ELF-1 (cell line): ENCODE measurements around the gene GALNT4.

Experiments used
- DNase-seq: peaks from one replicate; pipeline ENCODE4 v3.0.0-alpha.2; 2016; ENCODE audit warnings: low read depth, low spot score

GALNT4 gene

GRCh38 chr12:89524541-89525304, at the start of gene GALNT4:
Gene GALNT4 (minus strand): TSS chr12:89524796. CDS start chr12:89524549, 247 bp downstream.
- peak; percentile 89 for DNase-seq

GRCh38 chr12:89573051-89573810, 48.6 kb upstream of the GALNT4 start:
- no peak for DNase-seq

DNA sequence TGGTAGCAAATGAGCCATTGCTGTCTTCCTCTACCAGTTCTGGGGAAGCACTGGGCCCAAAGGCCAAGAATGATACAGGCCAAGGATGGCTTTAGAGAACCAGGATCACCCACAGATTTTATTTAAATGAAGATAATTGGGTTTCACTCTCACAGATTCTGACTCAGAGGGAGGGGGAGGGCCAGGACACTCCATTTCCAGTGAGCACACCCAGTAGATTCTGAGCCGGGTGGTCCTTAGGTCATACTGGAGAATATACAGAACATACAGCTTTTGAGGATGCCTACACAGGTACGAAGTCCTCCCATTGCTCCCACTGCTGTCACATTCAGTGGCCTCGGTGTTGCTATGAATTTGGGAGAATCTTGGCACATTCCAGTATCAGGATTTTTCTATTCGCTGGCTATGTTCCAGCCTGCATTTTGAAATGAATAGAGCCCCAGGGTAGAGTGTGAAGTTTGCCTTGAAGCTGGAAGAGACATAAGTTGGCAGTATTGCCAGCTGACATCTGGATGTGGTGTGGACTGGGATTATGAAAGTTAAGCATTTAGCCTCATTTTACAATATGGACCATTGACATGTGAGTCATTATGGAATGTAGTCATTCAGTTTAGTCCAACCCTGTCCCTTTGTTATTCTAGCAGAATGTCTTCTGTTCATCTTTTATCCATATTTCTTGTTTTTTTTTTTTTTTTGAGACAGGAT, 47.0 kb upstream of the GALNT4 start:
- DNase-seq = no peak

GRCh38 chr12:89568484-89568883, 43.9 kb upstream of the GALNT4 start:
- DNase-seq = no peak

DNA sequence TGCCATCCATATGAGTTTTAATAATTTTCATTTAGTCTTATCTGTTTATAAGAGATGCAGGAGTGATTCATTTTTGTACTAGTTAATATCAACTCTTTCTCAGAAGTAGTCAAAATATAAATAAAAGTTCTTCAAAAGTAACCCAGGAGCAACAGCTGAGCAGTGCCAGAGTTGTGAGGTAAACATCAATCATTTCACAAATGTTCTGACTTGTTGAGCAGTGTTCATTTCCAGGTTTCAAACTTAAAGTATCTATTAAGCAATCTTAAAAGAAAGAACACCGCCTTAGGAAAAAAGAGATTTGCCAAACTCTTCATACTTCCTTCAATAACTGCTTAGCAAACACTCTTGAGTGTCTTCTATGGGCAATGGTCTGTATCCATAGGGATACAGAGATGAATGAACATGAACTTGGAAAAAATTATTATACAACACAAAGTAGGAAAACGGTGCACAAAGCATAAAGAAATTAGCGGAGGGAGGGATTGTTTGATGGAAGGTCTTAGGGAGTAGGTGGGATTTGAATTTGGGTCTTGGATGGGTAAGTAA, 43.2 kb upstream of the GALNT4 start:
- no peak for DNase-seq

GRCh38 chr12:89566615-89567014, 42.0 kb upstream of the GALNT4 start:
- DNase-seq = peak; percentile 73

DNA sequence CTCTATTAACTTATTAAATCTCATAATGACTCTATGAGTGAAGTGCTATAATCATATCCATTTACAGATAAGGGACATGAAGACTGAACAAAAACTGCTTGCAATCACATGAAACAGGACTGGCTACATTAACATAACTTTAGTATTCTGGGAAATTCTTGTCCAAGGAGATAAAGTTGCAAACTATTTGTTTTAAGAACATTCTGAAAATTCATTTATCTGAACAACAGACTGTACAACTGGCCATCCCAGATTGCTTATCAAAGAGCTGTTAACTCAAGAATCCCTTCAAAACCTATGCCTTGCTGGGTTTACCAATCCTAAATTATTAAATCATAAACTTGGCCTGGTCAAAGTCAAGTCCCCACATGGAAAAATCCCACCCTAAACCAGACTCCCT, 40.4 kb upstream of the GALNT4 start:
- no peak for DNase-seq

DNA sequence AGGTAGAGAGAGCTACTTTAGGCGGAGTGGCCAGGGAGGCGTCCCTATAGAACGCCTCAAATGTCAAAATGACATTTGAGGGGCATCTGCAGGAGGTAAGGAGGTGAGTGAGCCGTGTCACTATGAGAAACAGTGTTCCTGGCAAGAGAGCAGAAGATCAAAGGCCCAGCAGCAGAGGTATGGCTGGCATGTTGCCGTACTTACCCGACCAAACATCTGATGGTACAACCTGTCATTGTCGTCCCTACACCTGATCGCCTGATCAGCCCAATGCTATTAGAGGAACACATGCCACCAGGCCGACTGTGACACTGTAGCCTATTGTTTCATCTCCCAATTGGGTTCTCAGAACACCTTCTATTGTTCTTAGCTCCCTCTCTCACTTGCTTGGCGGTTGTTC, 35.2 kb upstream of the GALNT4 start:
- no peak for DNase-seq

GRCh38 chr12:89556976-89557375, 32.4 kb upstream of the GALNT4 start:
- DNase-seq = no peak

DNA sequence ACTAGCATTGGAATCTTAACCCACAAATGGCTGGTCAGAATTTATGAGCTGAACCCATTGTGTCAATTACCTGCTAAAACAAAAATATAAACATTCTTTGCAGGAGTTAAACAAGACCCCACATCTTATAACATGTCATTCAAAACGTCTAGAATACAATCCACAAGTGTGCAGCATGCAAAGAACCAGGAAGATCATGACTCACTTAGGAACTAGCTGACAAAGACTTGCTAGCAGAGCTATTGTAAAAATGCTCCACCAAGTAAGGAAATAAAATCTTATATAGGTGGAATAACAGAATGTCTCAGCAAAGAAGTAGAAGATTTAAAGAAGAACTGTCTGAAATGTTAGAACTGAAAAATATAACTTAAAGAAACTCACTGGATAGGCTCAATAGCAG, 27.8 kb upstream of the GALNT4 start:
- DNase-seq = no peak

DNA sequence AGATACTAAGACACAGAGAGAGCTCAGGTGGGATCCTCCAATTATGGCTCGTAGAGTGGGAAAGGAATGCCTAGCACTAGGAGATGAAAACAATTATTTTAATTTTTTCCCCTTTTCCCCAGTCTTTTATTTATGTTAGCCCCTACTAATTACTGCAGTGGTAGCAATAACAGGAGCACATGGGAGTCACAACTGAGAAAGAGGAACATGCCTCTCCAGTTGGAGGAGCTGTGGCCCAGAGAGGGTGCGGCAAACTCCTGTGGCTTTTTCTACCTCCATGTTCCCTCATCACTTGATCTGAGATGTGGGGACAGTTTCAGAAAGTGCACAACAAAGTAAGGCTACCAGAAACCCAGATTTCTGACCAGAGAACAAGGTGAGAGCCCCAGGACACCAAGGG, 27.2 kb upstream of the GALNT4 start:
- DNase-seq = no peak

DNA sequence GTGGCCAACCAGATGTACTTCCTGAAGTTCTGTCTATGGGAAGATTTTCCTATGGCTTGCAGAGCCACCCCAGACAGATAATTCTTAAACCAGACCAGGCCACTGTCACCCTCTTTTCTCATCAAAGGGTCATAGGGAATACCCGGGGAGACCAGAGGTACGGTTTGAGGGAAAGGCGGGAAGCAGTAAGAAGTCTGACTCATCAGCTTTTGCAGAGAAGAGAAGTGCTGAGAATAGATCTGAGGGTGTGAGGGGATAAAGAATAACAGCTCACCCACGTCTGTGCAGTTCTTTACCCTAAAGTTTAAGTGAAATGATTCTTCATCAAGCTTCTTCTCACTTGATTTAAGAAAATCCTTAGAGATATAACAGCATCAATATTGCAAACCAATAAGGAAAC, 22.5 kb upstream of the GALNT4 start:
- no peak for DNase-seq

- DNase-seq = no peak
These were observed 21.6 kb upstream of the GALNT4 start for GRCh38 chr12:89546151-89546550.

GRCh38 chr12:89544681-89545184, 20.1 kb upstream of the GALNT4 start:
- peak; percentile 22 for DNase-seq

GRCh38 chr12:89544022-89544421, 19.4 kb upstream of the GALNT4 start:
- no peak for DNase-seq

DNA sequence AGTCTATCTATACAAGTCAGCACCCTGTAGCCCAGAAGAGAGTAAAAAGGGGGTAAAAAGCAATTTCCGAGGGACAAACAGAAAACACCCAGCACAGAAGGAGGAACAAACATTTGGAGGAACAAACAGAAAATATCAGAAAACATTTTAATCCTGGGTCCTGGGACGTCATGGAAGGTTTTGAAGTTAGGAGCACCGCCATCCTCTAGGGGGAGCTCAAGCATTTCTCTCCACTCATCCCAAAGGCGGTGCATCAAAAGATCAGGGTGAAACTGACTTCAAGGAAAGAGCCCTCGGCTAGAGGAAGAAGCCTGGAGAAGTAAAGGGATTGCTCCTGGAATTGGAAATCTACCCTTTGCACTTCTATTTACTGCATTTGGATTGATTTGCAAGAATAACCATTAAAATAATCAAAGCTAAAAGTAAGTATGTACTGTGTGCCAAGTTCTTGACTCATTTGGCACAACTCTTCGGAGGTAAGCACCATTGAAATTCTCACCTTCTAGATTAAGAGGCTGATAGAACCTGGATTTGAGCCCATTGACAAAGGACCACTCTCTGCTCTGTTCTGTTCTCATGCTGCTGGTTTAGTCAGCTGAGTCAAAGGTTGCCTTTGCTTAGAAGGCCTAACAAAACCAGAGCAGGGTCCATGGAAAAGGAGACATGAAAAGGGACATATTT, 18.5 kb upstream of the GALNT4 start:
- DNase-seq = peak; percentile 90

DNA sequence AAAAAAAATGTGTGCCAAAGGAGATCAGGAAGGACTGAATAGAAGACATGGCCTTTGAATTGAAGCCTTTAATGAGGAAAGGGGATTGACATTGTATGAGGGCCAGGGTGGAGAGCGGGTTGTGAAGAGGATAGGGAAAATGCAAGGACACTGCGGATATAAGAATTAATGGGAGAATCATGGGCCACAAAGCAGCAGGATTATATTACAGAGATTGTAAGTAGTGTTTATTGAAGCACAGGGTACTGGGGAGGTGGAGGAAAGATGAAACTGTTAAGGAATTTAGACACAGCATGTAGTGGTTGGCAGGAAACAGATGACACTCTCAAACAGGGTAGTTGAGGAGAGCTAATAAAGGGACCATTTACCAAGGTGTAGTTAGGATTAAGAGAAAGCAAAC, 17.6 kb upstream of the GALNT4 start:
- DNase-seq = no peak

DNA sequence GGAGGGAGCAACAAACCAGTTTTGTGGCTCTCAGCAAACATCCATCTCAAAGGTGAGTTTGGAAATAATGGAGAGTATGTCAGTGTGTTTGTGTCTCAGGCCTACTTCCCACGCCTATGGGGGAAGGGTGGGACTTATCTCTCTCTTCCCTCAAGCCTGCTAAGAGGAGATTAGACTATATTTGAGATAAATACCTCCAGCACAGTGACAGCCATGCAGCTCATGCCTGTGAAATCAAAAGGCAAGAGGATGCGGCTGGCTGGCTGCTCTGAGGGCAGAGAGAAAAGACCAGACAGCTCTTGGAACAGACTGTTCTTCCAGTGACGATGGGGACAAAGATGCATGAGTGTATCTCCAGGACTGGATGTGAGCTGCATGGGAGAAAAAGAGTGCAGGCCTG, 16.0 kb upstream of the GALNT4 start:
- DNase-seq = no peak

DNA sequence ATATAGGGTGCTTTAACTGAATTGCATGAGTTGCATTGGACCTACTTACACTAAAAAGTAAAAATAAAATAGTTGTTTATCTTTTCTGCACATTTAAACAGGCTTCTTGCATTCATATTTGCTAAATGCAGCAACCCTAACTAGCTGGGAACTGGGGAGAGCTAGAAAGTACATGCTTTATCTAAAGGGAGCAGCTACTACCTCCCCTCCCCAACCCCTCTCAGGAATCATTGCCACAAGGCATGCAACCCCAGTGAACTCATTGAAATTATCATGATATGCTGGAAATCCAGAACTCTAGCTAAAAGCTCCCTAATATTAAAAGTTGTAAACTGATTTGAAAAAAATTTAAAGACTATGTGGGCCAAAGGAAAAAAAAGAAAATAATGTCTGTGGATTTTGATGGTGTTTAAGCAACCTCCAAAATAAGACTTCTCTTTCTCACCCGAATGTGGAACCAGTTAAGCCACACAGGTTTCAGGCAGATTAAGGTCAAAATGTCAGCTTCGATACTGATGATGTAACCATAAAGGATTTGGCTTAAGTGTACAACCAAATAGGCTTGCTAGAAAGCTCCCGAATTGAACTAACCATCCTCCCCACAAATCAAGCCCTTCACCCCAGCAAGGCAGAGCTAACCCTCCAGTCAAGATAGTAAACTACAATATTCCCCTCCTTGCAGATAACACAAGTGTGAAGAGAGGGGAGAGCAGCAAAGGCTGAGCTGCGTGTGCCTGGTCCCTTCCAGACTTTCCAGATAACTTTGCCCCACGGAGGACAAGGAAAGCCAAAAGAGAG, 15.0 kb upstream of the GALNT4 start:
- no peak for DNase-seq

- no peak for DNase-seq
These were observed 14.3 kb upstream of the GALNT4 start for GRCh38 chr12:89538897-89539296.

- DNase-seq = no peak
These were observed 12.8 kb upstream of the GALNT4 start for GRCh38 chr12:89537389-89537788.
